ENCODE measurements around the gene CARS2.
"Not testable (repeated sequence)": the region's sequence is repeated elsewhere in the genome, so short reads cannot be mapped to it uniquely, and the experiment has no call there.

Gene CARS2

DNA sequence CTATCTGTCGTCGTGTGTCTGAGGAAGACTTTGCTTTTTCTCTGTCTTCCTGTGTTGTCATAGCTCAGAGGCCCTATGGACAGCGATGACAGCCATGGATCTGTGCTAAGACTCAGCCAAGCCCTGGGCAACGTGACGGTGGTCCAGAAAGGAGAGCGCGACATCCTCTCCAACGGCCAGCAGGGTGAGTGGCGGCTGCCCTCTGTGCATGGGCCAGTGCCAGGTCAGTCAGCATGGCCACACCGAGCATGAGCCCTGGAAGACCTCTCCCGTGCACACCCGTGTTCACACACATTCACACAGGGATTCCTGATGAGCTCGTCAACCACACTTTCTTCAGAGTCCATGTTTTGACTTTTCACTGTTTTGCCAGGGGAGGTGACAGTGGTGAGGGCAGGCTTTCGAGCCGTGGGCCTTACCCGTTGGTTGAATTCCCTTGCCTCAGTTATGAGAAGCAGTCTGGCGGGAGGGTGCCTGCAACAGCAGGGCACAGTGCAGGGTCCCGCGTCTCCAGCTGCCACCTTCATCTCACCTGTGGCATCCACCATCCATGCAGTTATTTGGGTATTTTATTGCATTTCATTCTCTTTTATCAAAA lies 70.4 kb downstream of the CARS2 start:
- DNase-seq = no peak

DNA sequence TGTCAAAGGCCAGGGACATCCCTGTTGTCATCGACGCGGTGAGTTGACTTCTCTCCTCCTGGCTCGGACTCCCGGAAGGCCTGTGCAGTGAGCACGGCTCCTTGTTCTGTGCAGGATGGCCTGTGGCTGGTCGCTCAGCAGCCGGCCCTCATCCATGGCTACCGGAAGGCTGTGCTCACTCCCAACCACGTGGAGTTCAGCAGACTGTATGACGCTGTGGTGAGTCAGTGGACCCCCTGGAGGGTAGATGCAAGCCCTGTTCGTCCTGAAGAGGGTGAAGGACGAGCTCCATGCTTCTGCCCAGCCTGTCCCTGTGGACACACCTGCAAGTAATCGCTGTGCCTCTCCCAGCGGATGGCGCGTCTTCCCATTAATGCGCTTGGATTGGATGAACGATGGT lies 71.4 kb downstream of the CARS2 start:
- no peak for DNase-seq

DNA sequence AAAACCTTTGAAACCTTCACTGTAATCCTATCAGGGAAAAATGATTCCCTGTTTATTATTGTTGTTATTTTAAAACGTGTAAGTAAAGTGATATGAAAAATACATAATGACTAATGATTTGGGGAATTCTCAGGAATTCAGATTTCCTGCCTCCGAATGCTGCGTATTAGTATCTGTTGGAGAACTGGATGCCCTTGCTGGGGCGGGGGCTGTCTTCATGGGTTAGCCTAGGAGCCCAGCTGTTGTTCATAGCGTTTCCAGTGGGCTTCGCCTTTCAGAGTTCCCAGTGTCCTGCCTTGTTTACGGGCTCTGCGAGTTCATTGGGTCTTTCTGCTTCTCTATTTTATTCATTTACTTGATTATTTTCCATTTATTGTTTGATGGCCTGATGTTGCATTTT lies 72.1 kb downstream of the CARS2 start:
- DNase-seq = no peak

DNA sequence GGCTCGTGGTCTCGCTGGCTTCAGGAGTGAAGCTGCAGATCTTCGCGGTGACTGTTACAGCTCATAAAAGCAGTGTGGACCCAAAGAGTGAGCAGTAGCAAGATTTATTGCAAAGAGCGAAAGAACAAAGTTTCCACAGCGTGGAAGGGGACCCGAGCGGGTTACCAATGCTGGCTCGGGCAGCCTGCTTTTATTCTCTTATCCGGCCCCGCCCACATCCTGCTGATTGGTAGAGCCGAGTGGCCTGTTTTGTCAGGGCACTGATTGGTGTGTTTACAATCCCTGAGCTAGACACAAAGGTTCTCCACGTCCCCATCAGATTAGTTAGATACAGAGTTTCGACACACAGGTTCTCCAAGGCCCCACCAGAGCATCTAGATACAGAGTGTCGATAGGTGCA lies 73.7 kb downstream of the CARS2 start:
- DNase-seq = not testable (repeated sequence)

DNA sequence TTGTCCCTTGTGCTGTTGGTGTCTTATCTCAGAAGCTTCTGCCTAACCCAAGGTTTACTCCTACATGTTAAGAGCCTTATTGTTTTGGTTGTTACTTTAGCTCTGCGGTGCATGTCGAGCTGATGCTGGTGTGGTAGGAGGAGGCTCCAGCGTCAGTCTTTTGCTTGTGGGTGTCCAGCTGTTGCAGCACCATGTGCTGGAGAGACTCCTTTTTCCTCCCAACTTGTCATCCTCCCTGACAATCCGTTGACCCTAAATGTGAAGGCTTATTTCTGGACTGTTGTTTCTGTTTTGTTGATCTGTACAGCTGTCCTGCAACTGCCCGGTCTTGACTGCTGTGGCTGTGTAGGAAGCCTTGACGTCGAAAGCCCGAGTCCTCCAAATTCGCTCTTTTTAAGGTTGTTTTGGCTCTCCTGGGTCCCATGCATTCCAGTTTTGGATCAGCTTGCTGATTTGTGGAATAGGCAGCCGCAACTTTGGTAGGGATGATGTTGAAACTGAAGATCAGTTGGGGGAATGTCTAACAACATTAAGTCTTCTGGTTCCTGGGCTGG lies 75.3 kb downstream of the CARS2 start:
- no peak for DNase-seq

DNA sequence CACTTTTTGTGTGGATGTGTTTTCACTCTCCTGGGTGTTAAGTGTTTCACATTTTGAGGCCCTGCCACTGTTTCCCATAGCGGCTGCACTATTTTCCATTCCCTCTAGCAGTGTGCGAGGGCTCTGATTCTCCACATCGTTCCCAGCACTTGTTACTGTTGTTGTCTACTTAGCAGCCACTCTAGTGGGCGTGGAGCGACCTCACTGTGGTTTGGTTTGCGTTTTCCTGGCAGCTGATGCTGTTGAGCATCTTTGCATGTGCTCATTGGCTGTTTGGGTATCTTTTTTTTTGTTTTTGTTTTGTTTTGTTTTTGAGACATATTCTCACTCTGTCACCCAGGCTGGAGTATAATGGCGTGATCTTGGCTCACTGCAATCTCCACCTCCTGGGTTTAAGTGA lies 76.2 kb downstream of the CARS2 start:
- no peak for DNase-seq

DNA sequence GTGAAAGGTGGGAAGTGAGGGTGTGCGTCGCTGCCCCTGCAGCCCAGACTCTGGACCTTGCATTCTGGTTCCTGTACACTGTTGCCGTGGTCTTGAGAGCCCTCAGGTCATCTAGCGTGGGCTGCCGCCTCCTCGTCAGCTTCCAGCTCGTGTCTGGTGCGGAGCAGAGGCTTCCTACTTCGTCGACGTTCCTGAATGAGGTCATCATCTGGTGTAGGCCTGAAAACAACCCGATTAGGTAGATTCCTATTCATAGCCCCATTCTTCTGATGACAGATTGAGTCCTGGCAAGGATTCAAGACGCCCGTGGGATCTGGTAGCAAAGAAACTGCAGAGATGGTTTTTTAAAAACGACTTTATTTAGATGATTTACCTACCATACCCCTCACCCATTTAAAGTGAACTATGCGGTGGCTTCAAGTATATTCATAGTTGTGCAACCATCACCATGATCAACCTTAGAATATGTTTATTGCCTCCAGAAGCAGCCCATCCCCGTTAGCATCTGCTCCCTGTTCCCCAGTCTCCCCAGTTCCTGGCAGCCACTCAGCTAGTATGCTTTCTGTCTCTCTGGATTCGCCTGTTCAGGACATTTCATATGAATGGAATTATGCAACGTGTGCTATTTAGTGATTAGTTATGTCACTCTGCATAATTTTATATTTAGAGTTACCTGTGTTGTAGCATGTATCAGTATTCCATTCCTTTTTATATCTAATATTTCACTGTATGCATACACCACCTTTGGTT lies 76.8 kb downstream of the CARS2 start:
- no peak for DNase-seq

DNA sequence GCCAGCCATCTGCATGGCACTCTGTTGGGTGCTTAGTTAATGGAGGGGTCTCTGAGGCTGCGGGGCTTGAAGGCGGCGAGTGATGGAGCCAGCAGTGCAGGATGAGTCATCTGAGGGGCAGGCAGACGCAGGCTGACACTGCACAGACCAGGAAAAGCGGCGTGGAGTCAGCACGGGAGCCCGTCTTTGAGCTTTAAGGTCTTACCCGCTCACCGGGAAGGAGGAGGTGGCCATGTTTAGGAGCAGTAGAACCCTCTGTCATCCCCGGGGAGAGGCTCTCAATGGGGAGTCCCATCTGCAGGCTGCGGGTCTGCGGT lies 77.5 kb downstream of the CARS2 start:
- no peak for DNase-seq

DNA sequence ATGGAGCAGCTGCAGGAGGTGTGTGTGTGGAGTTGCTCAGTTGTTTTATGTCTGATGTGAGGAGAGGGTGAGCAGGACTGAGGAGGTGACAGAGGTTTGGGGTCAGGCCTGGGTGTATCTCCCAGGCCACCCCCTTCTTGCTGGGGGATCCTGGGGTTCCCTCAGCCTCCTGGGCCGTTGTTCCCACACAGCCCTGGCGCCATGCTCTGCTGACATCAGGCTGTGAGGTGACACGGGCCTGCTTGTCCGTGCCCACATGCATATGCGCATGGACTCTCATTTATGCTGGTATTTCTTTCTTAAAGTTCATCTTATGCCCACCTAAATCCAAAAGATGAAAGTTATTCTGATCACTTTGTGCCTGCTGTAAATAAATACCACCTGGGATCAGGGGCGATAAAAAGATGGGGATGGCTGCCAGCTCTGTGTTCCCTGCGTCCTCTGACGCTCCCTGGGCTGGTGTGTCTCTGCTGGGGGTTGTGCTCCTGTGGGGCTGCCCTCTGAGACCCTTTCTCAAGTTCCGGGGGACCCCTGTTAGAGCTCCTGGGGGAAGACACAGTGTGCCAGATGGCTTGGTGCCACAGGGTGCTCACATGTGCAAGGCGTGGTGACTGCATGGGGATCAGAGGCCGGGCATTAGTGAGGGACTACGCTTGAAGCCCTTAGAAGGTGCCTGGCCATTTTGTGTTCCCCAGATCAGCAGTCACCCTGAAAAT lies 78.0 kb downstream of the CARS2 start:
- DNase-seq = no peak

DNA sequence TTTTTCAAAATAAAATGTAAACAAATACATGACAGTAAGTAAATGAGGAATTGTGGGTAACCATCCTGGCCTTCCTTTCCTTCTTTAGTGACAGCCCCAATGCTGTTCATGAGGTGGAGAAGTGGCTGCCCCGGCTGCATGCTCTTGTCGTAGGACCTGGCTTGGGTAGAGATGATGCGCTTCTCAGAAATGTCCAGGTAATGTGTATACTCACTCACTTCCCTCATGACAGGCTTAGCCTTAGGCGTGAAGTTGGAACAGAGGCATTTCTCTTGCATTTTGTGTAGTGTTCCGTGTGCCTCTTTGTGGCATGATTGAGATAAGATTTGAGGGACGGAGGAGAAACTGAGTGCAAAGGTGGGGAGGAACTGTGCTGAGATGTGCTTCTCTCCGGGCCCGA lies 78.6 kb downstream of the CARS2 start:
- no peak for DNase-seq

DNA sequence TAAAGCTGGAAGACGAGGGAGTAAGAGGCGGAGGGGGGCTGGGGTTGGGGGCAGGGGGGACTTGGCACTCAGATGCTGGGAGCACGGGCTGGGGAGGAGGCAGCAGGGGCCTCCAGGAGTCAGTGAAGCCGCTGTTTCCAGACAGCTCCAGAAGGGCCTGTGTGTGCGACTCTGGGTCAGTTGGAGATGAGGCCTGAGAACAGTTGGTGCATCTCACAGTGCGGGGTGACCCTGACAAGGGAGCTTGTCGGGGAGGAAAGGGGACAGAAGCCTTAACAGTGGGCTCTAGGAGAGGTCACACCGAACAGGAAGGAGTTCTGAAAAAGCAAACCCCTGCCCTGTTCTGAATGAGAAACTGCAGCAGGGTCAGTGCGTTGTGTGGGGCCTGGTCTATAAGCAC lies 79.4 kb downstream of the CARS2 start:
- no peak for DNase-seq

DNA sequence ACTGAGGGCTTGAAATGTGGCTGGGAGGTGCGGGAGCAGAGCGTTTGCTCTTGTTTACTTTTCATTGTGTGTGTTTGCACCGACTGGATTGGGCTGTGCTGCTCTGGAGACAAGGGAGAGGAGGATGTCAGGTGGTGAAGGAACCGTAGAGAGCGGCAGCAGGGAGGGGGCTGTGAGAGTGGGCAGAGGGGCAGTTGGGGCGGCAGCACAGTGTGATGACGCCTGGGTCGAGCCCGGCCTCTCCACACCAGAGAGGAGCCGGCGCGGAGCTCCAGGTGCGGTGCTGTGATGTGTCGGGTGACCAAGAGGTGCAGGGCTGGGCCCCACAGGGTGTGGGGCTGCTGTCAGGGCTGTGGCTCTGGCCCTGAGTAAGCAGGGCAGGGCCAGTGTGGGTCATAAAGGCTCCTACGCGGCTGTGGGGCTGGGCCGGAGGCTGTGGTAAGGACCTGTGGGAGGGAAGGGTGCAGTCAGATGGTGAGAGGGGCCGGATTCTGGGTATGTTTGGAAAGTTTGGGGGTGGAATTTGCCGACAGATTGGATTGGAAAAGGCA lies 80.1 kb downstream of the CARS2 start:
- DNase-seq = no peak

DNA sequence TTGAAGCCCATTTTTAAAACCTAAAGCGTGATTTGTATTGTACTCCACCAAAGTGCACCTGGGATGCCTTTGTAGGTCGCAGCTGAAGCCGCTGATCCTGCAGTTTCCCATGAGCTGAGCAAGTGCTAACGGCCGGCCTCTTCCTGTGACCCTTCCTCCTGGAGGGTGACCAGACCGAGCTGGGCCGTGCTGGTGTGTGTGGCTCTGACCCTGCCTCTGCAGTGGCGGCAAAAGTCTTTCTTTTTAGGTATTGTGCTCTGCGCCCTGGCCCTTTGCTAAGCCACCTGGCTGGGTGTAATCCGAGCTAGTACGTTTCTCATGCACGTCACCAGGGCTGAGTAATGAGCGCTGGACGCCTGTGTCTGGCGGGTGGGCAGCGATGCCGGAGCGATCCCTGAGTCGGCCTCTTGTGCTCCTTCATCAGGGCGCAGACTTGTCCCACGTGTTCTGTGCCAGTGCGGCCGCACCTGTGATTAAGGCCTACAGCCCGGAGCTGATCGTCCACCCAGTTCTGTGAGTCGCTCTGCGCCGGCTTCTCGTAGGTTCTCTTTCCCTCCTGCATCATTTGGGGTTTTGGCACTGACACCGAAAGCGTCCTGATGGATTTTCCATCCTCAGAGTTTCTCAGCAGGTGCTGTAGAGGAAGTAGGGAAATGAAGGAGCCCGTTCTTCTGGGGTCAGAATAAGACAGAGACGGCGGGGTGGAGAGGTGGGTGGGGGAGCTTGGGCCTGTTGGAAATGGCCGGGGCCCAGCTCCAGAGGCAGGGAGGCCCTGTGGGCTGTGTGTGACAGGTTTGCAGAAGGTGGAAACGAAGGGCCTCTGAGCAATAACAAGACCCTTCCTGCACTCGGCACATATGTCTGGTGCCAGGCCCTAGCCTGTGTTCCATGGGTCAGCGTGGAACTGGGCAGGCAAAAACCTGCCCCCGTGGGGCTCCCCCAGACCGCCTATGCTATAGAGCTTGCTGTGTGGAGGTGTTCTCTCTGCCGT lies 80.9 kb downstream of the CARS2 start:
- DNase-seq = no peak

DNA sequence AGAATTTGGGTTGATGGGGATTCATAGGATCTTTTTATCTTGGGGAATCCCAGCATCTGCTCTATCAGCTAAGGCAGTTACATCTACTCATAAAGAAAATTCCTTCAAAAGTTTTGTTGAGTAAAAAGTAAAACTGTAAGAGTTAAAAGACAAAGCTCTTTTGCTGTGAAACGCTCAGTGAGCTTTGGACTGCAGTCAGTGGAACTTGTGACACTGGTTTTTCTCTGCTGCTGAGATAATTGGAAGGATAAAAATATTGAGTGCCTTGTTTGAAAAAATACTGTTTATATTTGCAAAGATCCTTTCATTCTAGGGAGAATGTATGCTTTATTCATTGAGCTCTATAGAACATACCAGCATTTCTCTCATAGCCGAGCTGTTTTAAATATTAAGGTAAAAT lies 85.3 kb downstream of the CARS2 start:
- no peak for DNase-seq

DNA sequence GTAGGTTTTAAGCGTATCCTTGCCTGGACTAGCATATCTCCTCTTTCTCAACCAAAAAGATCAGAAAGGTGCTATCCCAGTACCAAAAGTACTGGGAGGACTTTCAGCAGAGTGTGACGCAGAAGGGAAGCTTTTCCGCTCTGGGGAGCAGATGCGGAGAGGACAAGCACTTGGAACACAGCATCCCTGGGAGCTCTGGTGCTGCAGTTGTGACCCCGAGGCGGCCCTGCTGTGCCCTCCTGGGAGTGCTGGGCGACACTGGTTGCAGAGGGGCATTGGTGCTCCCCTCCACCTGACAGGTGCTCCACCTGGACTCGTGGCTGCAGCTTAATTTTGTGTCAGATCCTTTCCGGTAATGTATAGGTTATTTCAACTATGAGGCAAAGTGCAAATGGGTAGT lies 87.1 kb downstream of the CARS2 start:
- DNase-seq = no peak

DNA sequence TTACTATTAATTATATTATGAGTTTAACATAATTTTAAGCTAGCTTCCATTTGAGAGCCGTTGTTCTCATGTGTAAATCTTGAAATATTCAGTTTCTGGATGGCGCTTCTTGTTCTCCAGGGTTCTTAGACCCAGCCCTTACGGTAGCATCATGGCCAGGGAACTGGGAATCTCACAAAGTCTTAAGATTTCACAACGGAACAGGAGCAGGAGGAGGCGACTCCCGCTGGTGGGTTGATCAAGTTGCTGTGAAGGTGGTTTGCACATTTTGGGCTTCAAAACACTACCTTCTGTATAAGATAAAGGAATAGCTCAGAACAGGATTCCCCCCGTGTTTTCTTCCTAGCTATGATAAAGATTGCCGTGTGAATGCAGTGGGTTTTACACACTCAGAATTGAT lies 87.7 kb downstream of the CARS2 start:
- no peak for DNase-seq

DNA sequence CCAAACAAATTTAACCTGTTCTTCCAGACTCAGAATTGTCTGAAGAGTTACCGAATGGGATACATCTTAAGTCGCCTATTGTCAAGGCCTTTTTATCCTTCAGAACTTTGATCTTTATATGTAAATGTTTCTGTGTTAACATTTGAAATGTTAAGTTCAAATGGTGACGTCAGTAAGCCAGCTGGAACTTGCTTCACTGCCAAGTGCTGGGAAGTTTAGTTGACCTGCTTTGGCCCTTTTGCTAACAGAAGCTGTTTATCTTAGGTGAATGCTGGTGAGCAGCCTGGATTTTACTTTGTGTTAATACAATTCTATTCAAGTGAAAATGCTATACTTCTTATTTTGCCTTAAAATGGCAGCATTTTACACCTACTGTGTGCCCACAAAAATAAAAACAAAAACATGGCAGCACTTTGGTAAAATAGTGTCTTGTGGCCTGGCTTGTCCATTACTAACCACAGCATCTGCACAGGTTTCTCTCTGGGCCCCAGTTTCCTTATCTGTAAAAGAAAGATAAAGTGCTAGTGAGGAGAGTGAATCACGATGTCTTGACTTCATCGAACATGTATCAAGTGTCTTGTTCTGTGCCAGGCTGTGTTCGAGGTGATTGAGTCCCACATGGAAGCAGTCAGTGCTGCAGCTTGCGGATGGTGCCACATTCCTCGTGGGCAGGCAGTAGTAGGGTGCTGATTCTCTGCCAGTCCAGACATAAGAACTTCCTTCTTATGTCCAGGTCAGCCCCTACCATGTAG lies 88.4 kb downstream of the CARS2 start:
- no peak for DNase-seq

DNA sequence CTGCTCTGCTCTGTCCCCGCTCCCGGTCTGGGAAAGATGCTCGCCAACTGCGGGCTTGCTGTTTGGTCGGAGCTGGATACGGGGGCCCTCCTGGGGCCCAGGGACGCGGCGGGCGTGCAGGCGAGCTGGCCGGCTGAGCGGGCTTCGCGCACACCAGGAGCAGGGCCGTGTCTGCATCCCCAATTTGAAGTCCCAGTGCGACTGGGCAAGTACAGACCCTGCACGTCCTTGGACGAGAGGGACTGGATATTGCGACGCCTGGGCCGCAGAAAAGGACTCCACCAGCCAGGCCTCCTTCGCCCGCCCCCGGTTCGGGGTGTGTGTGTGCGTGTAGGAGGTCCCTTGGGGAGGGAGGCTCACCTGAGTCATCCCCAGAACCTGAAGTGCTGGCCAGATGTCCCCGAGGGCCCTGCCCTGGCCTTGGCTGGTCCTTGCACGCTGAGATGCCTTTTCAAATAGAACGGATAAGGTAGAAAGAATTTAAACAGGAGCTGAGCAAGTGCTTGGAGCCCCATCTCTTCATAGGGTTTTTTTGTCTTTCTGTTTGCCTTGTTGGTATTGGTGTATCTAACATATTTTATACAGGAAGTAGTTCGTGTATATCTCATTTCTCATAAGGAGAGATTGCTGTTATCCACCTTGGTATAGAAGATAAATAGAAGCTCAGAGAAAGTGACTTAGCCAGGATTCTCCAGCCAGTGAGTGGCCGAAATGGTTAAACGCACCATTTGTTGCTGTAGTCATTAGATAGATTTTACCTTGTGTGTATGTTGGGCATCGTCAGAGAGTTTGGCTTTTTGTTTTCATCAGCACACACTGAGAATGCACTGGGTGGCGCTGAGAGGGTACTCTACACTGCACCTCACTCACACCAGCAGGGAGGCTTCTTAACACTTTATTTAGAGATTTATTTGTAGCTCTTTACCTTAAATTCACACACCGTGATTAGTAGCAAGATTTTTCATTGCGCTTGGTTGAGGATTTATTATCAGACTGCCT lies 89.5 kb downstream of the CARS2 start:
- DNase-seq = no peak

DNA sequence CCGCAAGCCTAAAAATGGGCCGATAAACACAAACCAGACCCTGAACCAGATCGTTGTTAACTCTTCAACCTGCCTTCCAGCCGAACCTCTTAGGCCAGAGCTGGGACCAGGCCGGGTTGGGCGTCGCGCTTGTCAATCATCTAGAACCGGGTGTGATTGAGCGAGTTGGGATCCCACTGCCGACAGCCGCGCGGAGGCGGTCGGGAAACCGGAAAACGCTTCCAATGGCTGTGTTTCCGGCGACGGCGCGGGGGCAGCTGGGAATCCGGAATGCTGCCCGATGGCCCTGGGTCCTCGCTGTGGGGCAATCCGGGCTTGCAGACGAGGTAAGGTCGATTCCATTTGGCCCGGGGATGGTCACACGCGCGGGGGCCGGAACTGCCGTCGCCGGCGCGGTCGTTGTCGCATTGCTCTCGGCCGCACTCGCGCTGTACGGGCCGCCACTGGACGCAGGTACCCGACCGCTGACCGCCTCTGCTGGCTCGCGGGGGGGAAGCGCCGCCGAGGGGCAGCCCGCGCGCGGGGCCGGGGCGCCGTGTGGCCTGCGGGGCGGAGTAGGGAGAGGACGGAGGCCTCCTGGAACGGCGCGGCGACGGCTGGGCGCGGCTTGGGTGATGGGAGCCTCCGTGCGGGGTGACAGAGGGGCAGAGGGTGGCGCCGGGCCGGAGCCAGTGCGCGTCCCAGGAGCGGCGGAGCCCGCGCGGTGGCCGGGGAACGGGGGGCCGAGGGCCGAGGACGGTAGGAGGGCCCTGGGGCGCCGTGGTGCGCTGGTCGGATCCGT lies 90.4 kb downstream of the CARS2 start, which contains the start of gene NAXD:
TSS of gene NAXD (plus strand) at position 224 of the 781 bp plus-strand sequence. CDS start at position 281, 57 bp downstream.
- DNase-seq = peak; percentile 72

DNA sequence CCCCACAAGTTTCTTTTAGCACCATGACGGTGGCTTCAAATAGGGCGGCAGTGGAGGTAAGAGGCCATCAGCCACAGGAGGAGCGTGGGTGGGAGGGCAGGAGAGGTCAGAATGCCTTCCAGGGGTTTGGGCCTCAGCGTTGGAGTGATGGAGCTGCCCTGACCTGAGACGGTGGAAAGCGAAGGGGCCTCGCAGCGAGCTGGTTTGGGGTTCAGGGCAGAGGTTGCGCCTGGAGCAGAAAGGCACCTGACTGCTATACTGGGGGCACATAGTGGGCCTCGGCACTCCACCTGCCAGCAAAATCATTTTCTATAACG lies 91.0 kb downstream of the CARS2 start:
- no peak for DNase-seq

Measured in NCI-H1417 treated with DMSO at 0.1 percent for 48 hours (cell line).